GM23338 (cell line): ENCODE data around the gene GSS. TPM values are rescaled to one million over a fixed set of nuclear protein-coding genes. Genes with fewer than 3 reads are reported as not detected.

ENCODE experiments used
- ATAC-seq: fragments of 200-7000 bp; cut with Tn5 transposase; 3 replicates; pipeline ENCODE4 v1.9.1; 2020
- DNase-seq: peaks from one replicate; pipeline ENCODE4 v3.0.0-alpha.2; 2015; ENCODE audit warnings: low spot score
- H2AFZ ChIP-seq: fragments of 200-600 bp; sonication (generic); 2 replicates; pipeline ENCODE4 v1.8.0; 2016; ENCODE audit warnings: antibody characterized with exemption, mild to moderate bottlenecking, moderate library complexity
- H3F3A ChIP-seq: fragments of 200-600 bp; sonication (generic); replicated peaks from 2 replicates; pipeline ENCODE4 v1.8.0; 2017; ENCODE audit warnings: antibody characterized with exemption, mixed run types, low read depth
- H3K27ac ChIP-seq: fragments of 200-600 bp; sonication (generic); 2 replicates; pipeline ENCODE4 v1.6.1; 2016; ENCODE audit warnings: low read depth
- H3K27me3 ChIP-seq: fragments of 200-600 bp; sonication (generic); 2 replicates; pipeline ENCODE4 v1.8.0; 2016; ENCODE audit warnings: mild to moderate bottlenecking, mixed run types, moderate library complexity; ENCODE audit not compliant: insufficient read depth
- H3K36me3 ChIP-seq: fragments of 200-600 bp; sonication (generic); 2 replicates; pipeline ENCODE4 v1.8.0; 2016; ENCODE audit warnings: mild to moderate bottlenecking; ENCODE audit not compliant: insufficient read depth
- H3K4me1 ChIP-seq: fragments of 200-600 bp; sonication (generic); 2 replicates; pipeline ENCODE4 v1.8.0; 2016; ENCODE audit warnings: mild to moderate bottlenecking, moderate library complexity; ENCODE audit not compliant: insufficient read depth
- H3K4me2 ChIP-seq: fragments of 200-600 bp; sonication (generic); 2 replicates; pipeline ENCODE4 v1.7.1; 2017; ENCODE audit warnings: mixed run types
- H3K4me3 ChIP-seq: fragments of 200-600 bp; sonication (generic); 2 replicates; pipeline ENCODE4 v1.6.1; 2016; ENCODE audit warnings: mixed run types
- H3K79me2 ChIP-seq: fragments of 200-600 bp; sonication (generic); replicated peaks from 2 replicates; pipeline ENCODE4 v1.8.0; 2017; ENCODE audit warnings: mild to moderate bottlenecking; ENCODE audit not compliant: insufficient read depth
- H3K9me2 ChIP-seq: fragments of 200-600 bp; sonication (generic); 2 replicates; pipeline ENCODE4 v1.8.0; 2017; ENCODE audit not compliant: insufficient read depth
- H4K20me1 ChIP-seq: fragments of 200-600 bp; sonication (generic); replicated peaks from 2 replicates; pipeline ENCODE4 v1.8.0; 2017; ENCODE audit warnings: mild to moderate bottlenecking; ENCODE audit not compliant: insufficient read depth
- H3K27ac Mint-ChIP-seq: 2 replicates; pipeline ENCODE4 v1.8.0; 2020; ENCODE audit warnings: inconsistent platforms, mild to moderate bottlenecking, moderate library complexity, mixed read lengths
- H3K27me3 Mint-ChIP-seq: 3 replicates; pipeline ENCODE4 v1.8.0; 2022; ENCODE audit warnings: low read depth, mild to moderate bottlenecking, moderate library complexity, mixed read lengths, inconsistent platforms; ENCODE audit not compliant: insufficient read depth, poor library complexity
- H3K36me3 Mint-ChIP-seq: 3 replicates; pipeline ENCODE4 v1.8.0; 2021; ENCODE audit warnings: low read depth, mild to moderate bottlenecking, inconsistent platforms, moderate library complexity, mixed read lengths
- H3K4me1 Mint-ChIP-seq: 3 replicates; pipeline ENCODE4 v1.8.0; 2020; ENCODE audit warnings: mild to moderate bottlenecking, inconsistent platforms, mixed read lengths
- H3K4me3 Mint-ChIP-seq: 3 replicates; pipeline ENCODE4 v1.8.0; 2021; ENCODE audit warnings: moderate library complexity, mild to moderate bottlenecking, inconsistent platforms, mixed read lengths
- H3K9me3 Mint-ChIP-seq: 3 replicates; pipeline ENCODE4 v1.8.0; 2020; ENCODE audit warnings: moderate library complexity, mild to moderate bottlenecking, inconsistent platforms, mixed read lengths
- CREB1 ChIP-seq: fragments of 250-450 bp; sonication (Bioruptor Pico); IDR thresholded peaks from 2 replicates; pipeline ENCODE4 v1.5.0; 2020; ENCODE audit warnings: low read depth, mild to moderate bottlenecking, moderate library complexity
- EZH2 ChIP-seq: fragments of 200-600 bp; sonication (generic); IDR thresholded peaks from one replicate; pipeline ENCODE4 v1.8.0; 2017; ENCODE audit warnings: antibody characterized with exemption, mild to moderate bottlenecking, low read depth; ENCODE audit not compliant: unreplicated experiment
- EZH2phosphoT487 ChIP-seq: fragments of 200-600 bp; sonication (generic); IDR thresholded peaks from one replicate; pipeline ENCODE4 v1.8.1; 2018; ENCODE audit warnings: antibody characterized with exemption; ENCODE audit not compliant: unreplicated experiment
- JUNB ChIP-seq: IDR thresholded peaks from one replicate; pipeline ENCODE4 v1.6.1; 2016; ENCODE audit warnings: antibody characterized with exemption; ENCODE audit not compliant: unreplicated experiment
- NANOG ChIP-seq: IDR thresholded peaks from 2 replicates; pipeline ENCODE4 v1.6.1; 2016; ENCODE audit warnings: antibody characterized with exemption, borderline replicate concordance
- POLR2AphosphoS5 ChIP-seq: IDR thresholded peaks from 2 replicates; pipeline ENCODE4 v1.6.1; 2016; ENCODE audit warnings: antibody characterized with exemption, low read depth
- STAT1 ChIP-seq: IDR thresholded peaks from one replicate; pipeline ENCODE4 v1.6.1; 2016; ENCODE audit warnings: antibody characterized with exemption; ENCODE audit not compliant: unreplicated experiment
- ZNF114 ChIP-seq: fragments of 250-450 bp; sonication (Bioruptor Pico); IDR thresholded peaks from 2 replicates; pipeline ENCODE4 v1.5.0; 2020; ENCODE audit warnings: mild to moderate bottlenecking, moderate library complexity
- ZNF331 ChIP-seq: fragments of 250-450 bp; sonication (Bioruptor Pico); IDR thresholded peaks from 2 replicates; pipeline ENCODE4 v1.5.0; 2020; ENCODE audit warnings: low read depth, mild to moderate bottlenecking, moderate library complexity
- polyA plus RNA-seq: library from polyadenylated mRNA; unstranded; fragments of >200 nt; fragmentation: Nextera tagmentation; extraction: Ambion mirVana; gene quantifications from 2 replicates; pipeline ENCODE4 v1.2.1, GENCODE V29; 2016
- total RNA-seq: library from RNA; depleted of rRNA; stranded (reverse); fragments of >200 nt; shearing (Covaris generic); gene quantifications from 2 replicates; pipeline ENCODE4 v1.2.3, GENCODE V29; 2014
- TF ChIP-seq, protein P1 (sequence below): IDR thresholded peaks from 2 replicates; pipeline ENCODE4 v1.6.1; 2016; ENCODE audit warnings: antibody characterized with exemption
- TF ChIP-seq, protein P2 (sequence below): IDR thresholded peaks from one replicate; pipeline ENCODE4 v1.6.1; 2018; ENCODE audit warnings: antibody characterized with exemption; ENCODE audit not compliant: unreplicated experiment
- TF ChIP-seq, protein P3 (sequence below): fragments of 250-450 bp; sonication (Bioruptor Pico); IDR thresholded peaks from 2 replicates; pipeline ENCODE4 v1.5.0; 2020; ENCODE audit warnings: mild to moderate bottlenecking, moderate library complexity
- TF ChIP-seq, protein P4 (sequence below), 2 experiments: fragments of 200-600 bp in 1 of 2; sonication (generic) in 1 of 2; conservative IDR thresholded peaks; 2 replicates each; pipeline versions ENCODE4 v1.5.1 to v1.6.1; 2016 to 2017; ENCODE audit warnings: antibody characterized with exemption in 2 of 2, low read depth in 2 of 2, mild to moderate bottlenecking in 2 of 2, moderate library complexity in 1 of 2

GSS gene
- total and polyA plus RNA-seq, 2 experiments from 2014 or later: 34.0 to 63.3 TPM

DNA sequence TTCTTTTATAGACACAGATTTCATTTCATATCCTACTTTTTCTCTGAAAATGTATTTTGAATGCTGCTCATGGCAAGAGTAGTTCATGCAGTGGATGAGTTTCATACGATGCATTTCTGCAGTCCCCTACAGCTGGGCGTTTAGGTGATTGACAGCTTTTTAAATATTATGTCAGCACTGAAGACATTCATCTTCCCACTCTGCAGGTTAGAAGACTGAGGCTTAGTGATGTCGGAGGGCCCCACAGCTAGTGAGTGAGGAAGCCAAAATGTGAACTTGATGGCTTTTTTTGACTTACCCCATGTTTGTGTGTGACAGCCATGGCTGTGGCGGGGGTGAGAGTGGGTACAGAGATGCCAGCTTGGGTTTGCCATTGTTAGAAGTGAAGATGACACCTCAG is 33.5 kb upstream of the GSS start:
- Mint-ChIP-seq H3K27me3 (peaks cover 17% of the 10 kb centered on the region), H3K36me3 (no peaks in the 10 kb centered on the region), H3K4me3 (no peak overlapping the region), H3K9me3 (no peaks in the 10 kb centered on the region; the same call in 2 of the 3 replicates), H3K4me1 (peaks cover 12% of the 10 kb centered on the region), H3K27ac (no peak overlapping the region)
- H3K36me3 ChIP-seq: no peaks in the 10 kb centered on the region
- H3K27ac ChIP-seq: no peak overlapping the region
- ATAC-seq (no peak), DNase-seq (no peak)
- H4K20me1 ChIP-seq: no peaks in the 10 kb centered on the region; the same call in 1 of the 2 replicates
- no peak overlapping the region for H2AFZ ChIP-seq
- H3K79me2 ChIP-seq: no peaks in the 10 kb centered on the region
- TF ChIP-seq, protein P1, sequence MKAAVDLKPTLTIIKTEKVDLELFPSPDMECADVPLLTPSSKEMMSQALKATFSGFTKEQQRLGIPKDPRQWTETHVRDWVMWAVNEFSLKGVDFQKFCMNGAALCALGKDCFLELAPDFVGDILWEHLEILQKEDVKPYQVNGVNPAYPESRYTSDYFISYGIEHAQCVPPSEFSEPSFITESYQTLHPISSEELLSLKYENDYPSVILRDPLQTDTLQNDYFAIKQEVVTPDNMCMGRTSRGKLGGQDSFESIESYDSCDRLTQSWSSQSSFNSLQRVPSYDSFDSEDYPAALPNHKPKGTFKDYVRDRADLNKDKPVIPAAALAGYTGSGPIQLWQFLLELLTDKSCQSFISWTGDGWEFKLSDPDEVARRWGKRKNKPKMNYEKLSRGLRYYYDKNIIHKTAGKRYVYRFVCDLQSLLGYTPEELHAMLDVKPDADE: no peak
- TF ChIP-seq, protein P2, sequence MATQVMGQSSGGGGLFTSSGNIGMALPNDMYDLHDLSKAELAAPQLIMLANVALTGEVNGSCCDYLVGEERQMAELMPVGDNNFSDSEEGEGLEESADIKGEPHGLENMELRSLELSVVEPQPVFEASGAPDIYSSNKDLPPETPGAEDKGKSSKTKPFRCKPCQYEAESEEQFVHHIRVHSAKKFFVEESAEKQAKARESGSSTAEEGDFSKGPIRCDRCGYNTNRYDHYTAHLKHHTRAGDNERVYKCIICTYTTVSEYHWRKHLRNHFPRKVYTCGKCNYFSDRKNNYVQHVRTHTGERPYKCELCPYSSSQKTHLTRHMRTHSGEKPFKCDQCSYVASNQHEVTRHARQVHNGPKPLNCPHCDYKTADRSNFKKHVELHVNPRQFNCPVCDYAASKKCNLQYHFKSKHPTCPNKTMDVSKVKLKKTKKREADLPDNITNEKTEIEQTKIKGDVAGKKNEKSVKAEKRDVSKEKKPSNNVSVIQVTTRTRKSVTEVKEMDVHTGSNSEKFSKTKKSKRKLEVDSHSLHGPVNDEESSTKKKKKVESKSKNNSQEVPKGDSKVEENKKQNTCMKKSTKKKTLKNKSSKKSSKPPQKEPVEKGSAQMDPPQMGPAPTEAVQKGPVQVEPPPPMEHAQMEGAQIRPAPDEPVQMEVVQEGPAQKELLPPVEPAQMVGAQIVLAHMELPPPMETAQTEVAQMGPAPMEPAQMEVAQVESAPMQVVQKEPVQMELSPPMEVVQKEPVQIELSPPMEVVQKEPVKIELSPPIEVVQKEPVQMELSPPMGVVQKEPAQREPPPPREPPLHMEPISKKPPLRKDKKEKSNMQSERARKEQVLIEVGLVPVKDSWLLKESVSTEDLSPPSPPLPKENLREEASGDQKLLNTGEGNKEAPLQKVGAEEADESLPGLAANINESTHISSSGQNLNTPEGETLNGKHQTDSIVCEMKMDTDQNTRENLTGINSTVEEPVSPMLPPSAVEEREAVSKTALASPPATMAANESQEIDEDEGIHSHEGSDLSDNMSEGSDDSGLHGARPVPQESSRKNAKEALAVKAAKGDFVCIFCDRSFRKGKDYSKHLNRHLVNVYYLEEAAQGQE: no peak
- no peak for TF ChIP-seq EZH2phosphoT487
- no peak for TF ChIP-seq STAT1
- TF ChIP-seq, protein P3, sequence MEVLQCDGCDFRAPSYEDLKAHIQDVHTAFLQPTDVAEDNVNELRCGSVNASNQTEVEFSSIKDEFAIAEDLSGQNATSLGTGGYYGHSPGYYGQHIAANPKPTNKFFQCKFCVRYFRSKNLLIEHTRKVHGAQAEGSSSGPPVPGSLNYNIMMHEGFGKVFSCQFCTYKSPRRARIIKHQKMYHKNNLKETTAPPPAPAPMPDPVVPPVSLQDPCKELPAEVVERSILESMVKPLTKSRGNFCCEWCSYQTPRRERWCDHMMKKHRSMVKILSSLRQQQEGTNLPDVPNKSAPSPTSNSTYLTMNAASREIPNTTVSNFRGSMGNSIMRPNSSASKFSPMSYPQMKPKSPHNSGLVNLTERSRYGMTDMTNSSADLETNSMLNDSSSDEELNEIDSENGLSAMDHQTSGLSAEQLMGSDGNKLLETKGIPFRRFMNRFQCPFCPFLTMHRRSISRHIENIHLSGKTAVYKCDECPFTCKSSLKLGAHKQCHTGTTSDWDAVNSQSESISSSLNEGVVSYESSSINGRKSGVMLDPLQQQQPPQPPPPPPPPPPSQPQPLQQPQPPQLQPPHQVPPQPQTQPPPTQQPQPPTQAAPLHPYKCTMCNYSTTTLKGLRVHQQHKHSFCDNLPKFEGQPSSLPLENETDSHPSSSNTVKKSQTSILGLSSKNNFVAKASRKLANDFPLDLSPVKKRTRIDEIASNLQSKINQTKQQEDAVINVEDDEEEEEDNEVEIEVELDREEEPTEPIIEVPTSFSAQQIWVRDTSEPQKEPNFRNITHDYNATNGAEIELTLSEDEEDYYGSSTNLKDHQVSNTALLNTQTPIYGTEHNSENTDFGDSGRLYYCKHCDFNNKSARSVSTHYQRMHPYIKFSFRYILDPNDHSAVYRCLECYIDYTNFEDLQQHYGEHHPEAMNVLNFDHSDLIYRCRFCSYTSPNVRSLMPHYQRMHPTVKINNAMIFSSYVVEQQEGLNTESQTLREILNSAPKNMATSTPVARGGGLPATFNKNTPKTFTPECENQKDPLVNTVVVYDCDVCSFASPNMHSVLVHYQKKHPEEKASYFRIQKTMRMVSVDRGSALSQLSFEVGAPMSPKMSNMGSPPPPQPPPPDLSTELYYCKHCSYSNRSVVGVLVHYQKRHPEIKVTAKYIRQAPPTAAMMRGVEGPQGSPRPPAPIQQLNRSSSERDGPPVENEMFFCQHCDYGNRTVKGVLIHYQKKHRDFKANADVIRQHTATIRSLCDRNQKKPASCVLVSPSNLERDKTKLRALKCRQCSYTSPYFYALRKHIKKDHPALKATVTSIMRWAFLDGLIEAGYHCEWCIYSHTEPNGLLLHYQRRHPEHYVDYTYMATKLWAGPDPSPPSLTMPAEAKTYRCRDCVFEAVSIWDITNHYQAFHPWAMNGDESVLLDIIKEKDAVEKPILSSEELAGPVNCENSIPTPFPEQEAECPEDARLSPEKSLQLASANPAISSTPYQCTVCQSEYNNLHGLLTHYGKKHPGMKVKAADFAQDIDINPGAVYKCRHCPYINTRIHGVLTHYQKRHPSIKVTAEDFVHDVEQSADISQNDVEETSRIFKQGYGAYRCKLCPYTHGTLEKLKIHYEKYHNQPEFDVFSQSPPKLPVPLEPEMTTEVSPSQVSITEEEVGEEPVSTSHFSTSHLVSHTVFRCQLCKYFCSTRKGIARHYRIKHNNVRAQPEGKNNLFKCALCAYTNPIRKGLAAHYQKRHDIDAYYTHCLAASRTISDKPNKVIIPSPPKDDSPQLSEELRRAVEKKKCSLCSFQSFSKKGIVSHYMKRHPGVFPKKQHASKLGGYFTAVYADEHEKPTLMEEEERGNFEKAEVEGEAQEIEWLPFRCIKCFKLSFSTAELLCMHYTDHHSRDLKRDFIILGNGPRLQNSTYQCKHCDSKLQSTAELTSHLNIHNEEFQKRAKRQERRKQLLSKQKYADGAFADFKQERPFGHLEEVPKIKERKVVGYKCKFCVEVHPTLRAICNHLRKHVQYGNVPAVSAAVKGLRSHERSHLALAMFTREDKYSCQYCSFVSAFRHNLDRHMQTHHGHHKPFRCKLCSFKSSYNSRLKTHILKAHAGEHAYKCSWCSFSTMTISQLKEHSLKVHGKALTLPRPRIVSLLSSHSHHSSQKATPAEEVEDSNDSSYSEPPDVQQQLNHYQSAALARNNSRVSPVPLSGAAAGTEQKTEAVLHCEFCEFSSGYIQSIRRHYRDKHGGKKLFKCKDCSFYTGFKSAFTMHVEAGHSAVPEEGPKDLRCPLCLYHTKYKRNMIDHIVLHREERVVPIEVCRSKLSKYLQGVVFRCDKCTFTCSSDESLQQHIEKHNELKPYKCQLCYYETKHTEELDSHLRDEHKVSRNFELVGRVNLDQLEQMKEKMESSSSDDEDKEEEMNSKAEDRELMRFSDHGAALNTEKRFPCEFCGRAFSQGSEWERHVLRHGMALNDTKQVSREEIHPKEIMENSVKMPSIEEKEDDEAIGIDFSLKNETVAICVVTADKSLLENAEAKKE (CRISPR knock-in tag): no peak
- TF ChIP-seq NANOG: no peak
- no peak for TF ChIP-seq JUNB
- no peak for TF ChIP-seq ZNF114
- no peak for TF ChIP-seq ZNF331 (CRISPR knock-in tag)
- TF ChIP-seq CREB1: no peak
- TF ChIP-seq, protein P4, sequence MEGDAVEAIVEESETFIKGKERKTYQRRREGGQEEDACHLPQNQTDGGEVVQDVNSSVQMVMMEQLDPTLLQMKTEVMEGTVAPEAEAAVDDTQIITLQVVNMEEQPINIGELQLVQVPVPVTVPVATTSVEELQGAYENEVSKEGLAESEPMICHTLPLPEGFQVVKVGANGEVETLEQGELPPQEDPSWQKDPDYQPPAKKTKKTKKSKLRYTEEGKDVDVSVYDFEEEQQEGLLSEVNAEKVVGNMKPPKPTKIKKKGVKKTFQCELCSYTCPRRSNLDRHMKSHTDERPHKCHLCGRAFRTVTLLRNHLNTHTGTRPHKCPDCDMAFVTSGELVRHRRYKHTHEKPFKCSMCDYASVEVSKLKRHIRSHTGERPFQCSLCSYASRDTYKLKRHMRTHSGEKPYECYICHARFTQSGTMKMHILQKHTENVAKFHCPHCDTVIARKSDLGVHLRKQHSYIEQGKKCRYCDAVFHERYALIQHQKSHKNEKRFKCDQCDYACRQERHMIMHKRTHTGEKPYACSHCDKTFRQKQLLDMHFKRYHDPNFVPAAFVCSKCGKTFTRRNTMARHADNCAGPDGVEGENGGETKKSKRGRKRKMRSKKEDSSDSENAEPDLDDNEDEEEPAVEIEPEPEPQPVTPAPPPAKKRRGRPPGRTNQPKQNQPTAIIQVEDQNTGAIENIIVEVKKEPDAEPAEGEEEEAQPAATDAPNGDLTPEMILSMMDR (conservative IDR thresholded peaks at IDR 0.05; ENCODE audit: low read depth in 2 of 2): no peak
- no peak for TF ChIP-seq EZH2
- TF ChIP-seq POLR2AphosphoS5: no peak
- H3K4me3 ChIP-seq: no peak overlapping the region
- no peaks in the 10 kb centered on the region for H3K9me2 ChIP-seq
- H3K4me1 ChIP-seq: peaks cover 9% of the 10 kb centered on the region; the same call in 1 of the 2 replicates
- no peaks in the 10 kb centered on the region for H3F3A ChIP-seq
- H3K4me2 ChIP-seq: no peak overlapping the region
- H3K27me3 ChIP-seq: no peaks in the 10 kb centered on the region
